SK-N-MC (cell line): ENCODE results near the gene MYT1.

Source experiments
- EZH2 ChIP-seq: fragments of 200-600 bp; sonication (generic); IDR thresholded peaks from one replicate; pipeline ENCODE4 v1.6.1; 2017; ENCODE audit warnings: antibody characterized with exemption
- POLR2AphosphoS5 ChIP-seq: IDR thresholded peaks from 2 replicates; pipeline ENCODE4 v1.6.1; 2012; ENCODE audit warnings: mild to moderate bottlenecking, low read depth, low read length, borderline replicate concordance

DNA sequence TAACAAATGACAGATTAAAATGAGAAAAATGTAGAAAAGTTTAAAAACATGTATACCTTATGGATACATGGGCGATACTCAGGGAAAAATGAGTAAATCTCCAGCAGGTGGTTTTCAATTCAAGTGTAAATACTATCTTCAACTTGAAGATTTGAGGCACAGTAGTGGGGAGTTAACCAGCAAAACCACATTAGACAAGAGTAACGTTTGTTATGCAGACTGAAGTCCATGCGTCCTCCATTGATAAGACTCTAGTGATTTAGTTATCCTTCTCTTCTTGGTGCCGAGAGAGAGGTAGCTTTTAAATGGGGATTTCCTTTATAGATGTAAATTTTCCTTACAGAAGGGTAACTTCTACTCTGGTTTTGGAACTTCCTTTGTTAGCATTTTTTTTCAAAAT is 119.4 kb downstream of the MYT1 start:
- no peak for TF ChIP-seq EZH2
- TF ChIP-seq POLR2AphosphoS5 = no peak
